Endodermal cell (in vitro differentiated cells): Measurements from ENCODE around the gene NAPSA. TPM values are rescaled to one million over a fixed set of nuclear protein-coding genes. Genes with fewer than 3 reads are reported as not detected.

Experiments used
- DNase-seq: peaks from one replicate; pipeline ENCODE4 v3.0.0-alpha.2; 2017
- H3K27ac ChIP-seq: 2 replicates; pipeline ENCODE4 v1.5.1; 2013; ENCODE audit warnings: mild to moderate bottlenecking, low read depth, low read length, moderate library complexity
- H3K27me3 ChIP-seq: 2 replicates; pipeline ENCODE4 v1.6.1; 2013; ENCODE audit warnings: mild to moderate bottlenecking, low read length, moderate library complexity; ENCODE audit not compliant: insufficient read depth, control insufficient read depth, poor library complexity, severe bottlenecking
- H3K36me3 ChIP-seq: 2 replicates; pipeline ENCODE4 v1.7.0; 2013; ENCODE audit warnings: mild to moderate bottlenecking, low read length, moderate library complexity; ENCODE audit not compliant: control insufficient read depth, insufficient read depth
- H3K4me1 ChIP-seq: one replicate; pipeline ENCODE4 v1.7.0; 2013; ENCODE audit warnings: low read length; ENCODE audit not compliant: control insufficient read depth, insufficient read depth
- H3K4me3 ChIP-seq: 2 replicates; pipeline ENCODE4 v1.5.1; 2013; ENCODE audit warnings: mild to moderate bottlenecking, low read length, moderate library complexity
- H3K9ac ChIP-seq: 2 replicates; pipeline ENCODE4 v1.6.1; 2013; ENCODE audit warnings: mild to moderate bottlenecking, low read length, moderate library complexity; ENCODE audit not compliant: poor library complexity, severe bottlenecking; ENCODE audit errors: extremely low read depth
- H3K9me3 ChIP-seq: 2 replicates; pipeline ENCODE4 v1.6.1; 2013; ENCODE audit warnings: mild to moderate bottlenecking, low read length, moderate library complexity; ENCODE audit not compliant: control insufficient read depth
- H3K27ac Mint-ChIP-seq: 2 replicates; pipeline ENCODE4 v1.8.0; 2020; ENCODE audit warnings: mixed read lengths
- H3K27me3 Mint-ChIP-seq: 2 replicates; pipeline ENCODE4 v1.8.0; 2021; ENCODE audit warnings: mild to moderate bottlenecking, mixed read lengths; ENCODE audit not compliant: insufficient read depth
- H3K36me3 Mint-ChIP-seq: 2 replicates; pipeline ENCODE4 v1.8.0; 2020; ENCODE audit warnings: low read depth, mixed read lengths
- H3K4me1 Mint-ChIP-seq: 2 replicates; pipeline ENCODE4 v1.8.0; 2020; ENCODE audit warnings: mixed read lengths
- H3K4me3 Mint-ChIP-seq: 2 replicates; pipeline ENCODE4 v1.8.0; 2020; ENCODE audit warnings: mild to moderate bottlenecking, moderate library complexity, mixed read lengths
- H3K9me3 Mint-ChIP-seq: 2 replicates; pipeline ENCODE4 v1.8.0; 2020; ENCODE audit warnings: mild to moderate bottlenecking, mixed read lengths
- WGBS, 2 experiments: methylation state at CpG; one replicate each; pipeline versions ENCODE4 v1.1.5 to v1.1.7; 2013; ENCODE audit warnings: missing lambda C conversion rate in 2 of 2, mixed read lengths in 1 of 2; ENCODE audit not compliant: insufficient coverage in 1 of 2, insufficient read length in 1 of 2; 5-methylcytosine and 5-hydroxymethylcytosine counted together
- total RNA-seq, 2 donors: library from RNA; stranded (reverse); fragmentation: NEBNext Ultra II Directional in 1 of 2; extraction: Animal tissue kit (Norgen Biotek cat#: 25700) in 1 of 2; gene quantifications; 2 replicates in 1 of 2; 3 replicates in 1 of 2; pipeline ENCODE4 v1.2.1, GENCODE V29; 2021
- TF ChIP-seq, protein P1 (sequence below): fragments of 200-600 bp; sonication (generic); conservative IDR thresholded peaks from 2 replicates; pipeline ENCODE4 v1.5.0; 2021; ENCODE audit warnings: antibody characterized with exemption, mild to moderate bottlenecking

Gene NAPSA
- total RNA-seq, 2 donors from 2014 or later = 0.91 to 1.5 TPM

DNA sequence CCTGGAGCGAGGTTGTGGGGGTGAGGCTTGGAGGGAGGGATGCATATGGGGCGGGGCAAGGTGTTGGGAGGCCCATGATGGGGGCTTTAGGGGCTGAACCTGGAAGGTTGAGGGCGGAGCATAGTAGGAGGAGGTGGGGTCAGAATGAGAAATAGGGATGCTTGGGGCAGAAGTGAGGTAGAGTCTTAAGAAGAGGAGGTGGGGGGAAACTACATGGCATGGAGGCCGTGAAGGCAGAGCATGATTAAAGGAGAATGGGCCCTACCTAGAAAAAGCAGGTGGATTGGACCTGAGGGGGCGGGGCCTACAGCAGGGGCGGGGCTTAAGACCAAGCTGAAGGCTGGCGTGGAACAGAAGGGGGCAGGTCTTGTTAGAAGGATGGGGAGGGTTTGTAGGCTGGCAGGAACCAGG is 11.6 kb upstream of the NAPSA start:
- Mint-ChIP-seq H3K27ac (no peak overlapping the region), H3K9me3 (peaks cover 2% of the 10 kb centered on the region), H3K4me1 (no peaks in the 10 kb centered on the region), H3K4me3 (peak overlapping the region; percentile 94), H3K36me3 (peaks cover 32% of the 10 kb centered on the region), H3K27me3 (peaks cover 2% of the 10 kb centered on the region)
- Histone ChIP-seq H3K9ac (no peak overlapping the region), H3K27ac (no peak overlapping the region), H3K4me1 (no peaks in the 10 kb centered on the region), H3K4me3 (no peak overlapping the region), H3K9me3 (no peaks in the 10 kb centered on the region), H3K27me3 (no peaks in the 10 kb centered on the region), H3K36me3 (peaks cover 37% of the 10 kb centered on the region)
- TF ChIP-seq, protein P1, sequence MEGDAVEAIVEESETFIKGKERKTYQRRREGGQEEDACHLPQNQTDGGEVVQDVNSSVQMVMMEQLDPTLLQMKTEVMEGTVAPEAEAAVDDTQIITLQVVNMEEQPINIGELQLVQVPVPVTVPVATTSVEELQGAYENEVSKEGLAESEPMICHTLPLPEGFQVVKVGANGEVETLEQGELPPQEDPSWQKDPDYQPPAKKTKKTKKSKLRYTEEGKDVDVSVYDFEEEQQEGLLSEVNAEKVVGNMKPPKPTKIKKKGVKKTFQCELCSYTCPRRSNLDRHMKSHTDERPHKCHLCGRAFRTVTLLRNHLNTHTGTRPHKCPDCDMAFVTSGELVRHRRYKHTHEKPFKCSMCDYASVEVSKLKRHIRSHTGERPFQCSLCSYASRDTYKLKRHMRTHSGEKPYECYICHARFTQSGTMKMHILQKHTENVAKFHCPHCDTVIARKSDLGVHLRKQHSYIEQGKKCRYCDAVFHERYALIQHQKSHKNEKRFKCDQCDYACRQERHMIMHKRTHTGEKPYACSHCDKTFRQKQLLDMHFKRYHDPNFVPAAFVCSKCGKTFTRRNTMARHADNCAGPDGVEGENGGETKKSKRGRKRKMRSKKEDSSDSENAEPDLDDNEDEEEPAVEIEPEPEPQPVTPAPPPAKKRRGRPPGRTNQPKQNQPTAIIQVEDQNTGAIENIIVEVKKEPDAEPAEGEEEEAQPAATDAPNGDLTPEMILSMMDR = no peak
- 56 to 79% methylated on average over 3 to 7 of the region's 7 CpGs for WGBS, 2 experiments
- DNase-seq = peak; percentile 90

DNA sequence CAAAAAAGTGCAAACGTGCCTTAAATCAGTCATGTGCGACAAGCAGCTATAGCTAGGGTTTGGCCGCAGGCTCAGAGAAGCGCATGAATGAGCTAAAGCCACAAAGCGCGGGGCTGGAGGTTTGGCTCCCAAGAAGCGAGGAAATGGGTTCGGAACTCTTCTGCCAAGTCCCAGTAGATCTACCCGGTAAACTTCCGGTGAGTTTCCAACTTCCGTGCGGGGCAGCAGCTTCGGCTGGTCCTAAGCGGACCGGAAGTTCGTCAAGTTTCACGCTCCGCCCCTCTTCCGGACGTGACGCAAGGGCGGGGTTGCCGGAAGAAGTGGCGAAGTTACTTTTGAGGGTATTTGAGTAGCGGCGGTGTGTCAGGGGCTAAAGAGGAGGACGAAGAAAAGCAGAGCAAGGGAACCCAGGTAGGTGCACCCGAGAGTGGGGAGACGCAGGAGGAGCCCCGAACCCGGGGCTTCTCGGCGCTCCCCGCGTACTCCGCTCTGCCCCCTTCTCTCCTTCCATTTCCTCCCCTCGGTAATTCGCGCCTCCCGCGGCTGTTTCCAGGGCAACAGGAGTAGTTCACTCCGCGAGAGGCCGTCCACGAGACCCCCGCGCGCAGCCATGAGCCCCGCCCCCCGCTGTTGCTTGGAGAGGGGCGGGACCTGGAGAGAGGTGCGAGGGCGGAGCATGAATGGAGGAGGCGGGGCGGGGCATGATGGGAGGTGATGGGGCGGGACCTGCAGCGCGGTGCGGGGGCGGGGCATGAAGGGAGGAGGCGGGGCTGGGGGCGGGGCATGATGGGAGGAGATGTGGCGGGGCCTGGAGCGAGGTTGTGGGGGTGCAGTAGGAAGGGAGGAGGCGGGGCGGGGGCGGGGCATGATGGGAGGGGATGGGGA is 11.0 kb upstream of the NAPSA start, which contains the start of gene NR1H2:
TSS of gene NR1H2 (plus strand) at position 292 of the 885 bp plus-strand sequence. CDS start 1,149 bp downstream, outside the sequence.
- DNase-seq = peak; percentile 98
- Histone ChIP-seq H3K9ac (peak within 1 kb of the TSS; percentile 99), H3K27ac (peak within 1 kb of the TSS; percentile 99), H3K27me3 (no peaks in the 10 kb centered on the region), H3K4me1 (no peaks in the 10 kb centered on the region), H3K36me3 (peaks cover 34% of the 10 kb centered on the region), H3K9me3 (no peaks in the 10 kb centered on the region), H3K4me3 (peak within 1 kb of the TSS; percentile 95)
- H3K27ac Mint-ChIP-seq = peak within 1 kb of the TSS; percentile 99
- 2 to 3% methylated on average over 14 to 60 of the region's 67 CpGs for WGBS, 2 experiments
- H3K4me3 Mint-ChIP-seq = peak within 1 kb of the TSS; percentile 94
- H3K9me3 Mint-ChIP-seq = peaks cover 2% of the 10 kb centered on the region
- H3K4me1 Mint-ChIP-seq = no peaks in the 10 kb centered on the region
- H3K36me3 Mint-ChIP-seq = peaks cover 30% of the 10 kb centered on the region
- H3K27me3 Mint-ChIP-seq = peaks cover 2% of the 10 kb centered on the region
- TF ChIP-seq, protein P1 = no peak

DNA sequence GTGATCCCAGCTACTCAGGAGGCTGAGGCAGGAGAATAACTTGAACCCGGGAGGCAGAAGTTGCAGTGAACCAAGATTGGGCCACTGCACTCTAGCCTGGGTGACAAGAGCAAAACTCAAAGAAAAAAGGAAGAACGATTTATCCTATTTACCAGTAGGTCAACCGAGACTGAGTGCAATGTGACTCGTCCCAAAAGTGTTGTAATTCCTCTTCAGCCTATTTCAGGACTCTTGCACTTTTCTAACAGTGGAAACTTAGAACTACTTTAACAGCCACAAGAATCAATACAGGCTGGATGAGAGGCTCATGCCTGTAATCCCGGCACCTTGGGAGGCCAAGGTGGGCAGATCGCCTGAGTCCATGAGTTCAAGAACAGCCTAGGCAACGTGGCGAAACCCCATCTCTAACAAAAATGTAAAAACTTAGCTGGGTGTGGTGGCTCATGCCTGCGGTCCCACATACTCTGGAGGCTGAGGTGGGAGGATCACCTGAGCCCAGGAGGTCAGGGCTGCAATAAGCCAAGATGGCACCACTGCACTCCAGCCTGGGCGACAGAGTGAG is 6.6 kb upstream of the NAPSA start:
- Mint-ChIP-seq H3K4me3 (no peak overlapping the region), H3K9me3 (peaks cover 2% of the 10 kb centered on the region), H3K36me3 (no peaks in the 10 kb centered on the region), H3K4me1 (peaks cover 5% of the 10 kb centered on the region), H3K27me3 (peaks cover 10% of the 10 kb centered on the region), H3K27ac (no peak overlapping the region)
- Histone ChIP-seq H3K4me1 (no peaks in the 10 kb centered on the region), H3K9me3 (no peaks in the 10 kb centered on the region), H3K27me3 (no peaks in the 10 kb centered on the region), H3K9ac (no peak overlapping the region), H3K27ac (no peak overlapping the region), H3K4me3 (no peak overlapping the region), H3K36me3 (no peaks in the 10 kb centered on the region)
- no peak for DNase-seq
- whole genome bisulfite sequencing, 2 experiments = 84 to 90% methylated on average over 7 to 9 of the region's 10 CpGs
- TF ChIP-seq, protein P1 = no peak
